Gastrocnemius medialis (tissue), 4 donors: ENCODE data around the gene MRGPRG. TPM values are rescaled to one million over a fixed set of nuclear protein-coding genes. Genes with fewer than 3 reads are reported as not detected.

Source experiments
- ATAC-seq, 2 donors: fragments of 150-250 bp; one replicate each; pipeline ENCODE4 v1.9.1; 2016
- DNase-seq, 2 donors: peaks; one replicate each; pipeline ENCODE4 v3.0.0-alpha.2; 2019
- H3K27ac ChIP-seq, 4 donors: fragments of 200-600 bp; sonication (generic); 1 replicate in 1 of 4; 2 replicates in 3 of 4; pipeline ENCODE4 v1.5.1; 2016 to 2018; ENCODE audit warnings: mild to moderate bottlenecking in 2 of 4, moderate library complexity in 1 of 4
- H3K27me3 ChIP-seq, 3 donors: fragments of 200-600 bp; sonication (generic) in 2 of 3; 1 replicate in 1 of 3; 2 replicates in 2 of 3; pipeline versions ENCODE4 v1.5.1 to v1.6.0; 2016 to 2019; ENCODE audit warnings: mild to moderate bottlenecking in 1 of 3, moderate library complexity in 1 of 3
- H3K36me3 ChIP-seq, 2 donors: fragments of 200-600 bp; sonication (generic) in 1 of 2; one replicate each; pipeline ENCODE4 v1.5.1; 2017 to 2018
- H3K4me1 ChIP-seq, 2 donors: fragments of 200-600 bp; sonication (generic) in 1 of 2; one replicate each; pipeline ENCODE4 v1.5.1; 2016 to 2017; ENCODE audit warnings: mild to moderate bottlenecking in 2 of 2
- H3K4me3 ChIP-seq, 4 donors: fragments of 200-600 bp; sonication (generic) in 3 of 4; 1 replicate in 1 of 4; 2 replicates in 3 of 4; pipeline ENCODE4 v1.5.1; 2016 to 2019; ENCODE audit warnings: mild to moderate bottlenecking in 2 of 4
- H3K9me3 ChIP-seq, 3 donors: fragments of 200-600 bp; sonication (generic) in 2 of 3; 1 replicate in 1 of 3; 2 replicates in 2 of 3; pipeline ENCODE4 v1.5.1; 2016 to 2019
- CTCF ChIP-seq, 5 experiments: fragments of 450-650 bp in 3 of 5; fragments of 200-600 bp in 2 of 5; sonication (generic) in 2 of 5; IDR thresholded peaks in 4 of 5; conservative IDR thresholded peaks in 1 of 5; 1 replicate in 4 of 5; 2 replicates in 1 of 5; pipeline ENCODE4 v1.5.1; 2016 to 2019; ENCODE audit warnings: antibody characterized with exemption in 5 of 5, mild to moderate bottlenecking in 3 of 5, moderate library complexity in 3 of 5
- POLR2A ChIP-seq, 2 donors: fragments of 450-650 bp; IDR thresholded peaks; one replicate each; pipeline ENCODE4 v1.6.1; 2017; ENCODE audit warnings: antibody characterized with exemption in 2 of 2, mild to moderate bottlenecking in 2 of 2, moderate library complexity in 2 of 2
- in situ Hi-C, 4 donors: fragments of 200-750 bp; cut with MboI; loops; one replicate each; pipeline versions ENCODE4 v1.15.0 to v1.8.0; 2017; ENCODE audit warnings: low sequenced_read_pairs in 4 of 4
- intact Hi-C: fragments of 100-400 bp; cut with DNase I; formaldehyde crosslinking; loops from one replicate; pipeline ENCODE4 v1.15.1; 2023; ENCODE audit warnings: low total_unique reads
- total RNA-seq, 4 donors: library from RNA; depleted of rRNA; stranded (reverse); fragments of >200 nt; gene quantifications; one replicate each; pipeline versions ENCODE4 v1.1.0 to v1.2.3, GENCODE V29; 2016

MRGPRG gene
- total RNA-seq, 4 donors from 2014 or later, result not detected

DNA sequence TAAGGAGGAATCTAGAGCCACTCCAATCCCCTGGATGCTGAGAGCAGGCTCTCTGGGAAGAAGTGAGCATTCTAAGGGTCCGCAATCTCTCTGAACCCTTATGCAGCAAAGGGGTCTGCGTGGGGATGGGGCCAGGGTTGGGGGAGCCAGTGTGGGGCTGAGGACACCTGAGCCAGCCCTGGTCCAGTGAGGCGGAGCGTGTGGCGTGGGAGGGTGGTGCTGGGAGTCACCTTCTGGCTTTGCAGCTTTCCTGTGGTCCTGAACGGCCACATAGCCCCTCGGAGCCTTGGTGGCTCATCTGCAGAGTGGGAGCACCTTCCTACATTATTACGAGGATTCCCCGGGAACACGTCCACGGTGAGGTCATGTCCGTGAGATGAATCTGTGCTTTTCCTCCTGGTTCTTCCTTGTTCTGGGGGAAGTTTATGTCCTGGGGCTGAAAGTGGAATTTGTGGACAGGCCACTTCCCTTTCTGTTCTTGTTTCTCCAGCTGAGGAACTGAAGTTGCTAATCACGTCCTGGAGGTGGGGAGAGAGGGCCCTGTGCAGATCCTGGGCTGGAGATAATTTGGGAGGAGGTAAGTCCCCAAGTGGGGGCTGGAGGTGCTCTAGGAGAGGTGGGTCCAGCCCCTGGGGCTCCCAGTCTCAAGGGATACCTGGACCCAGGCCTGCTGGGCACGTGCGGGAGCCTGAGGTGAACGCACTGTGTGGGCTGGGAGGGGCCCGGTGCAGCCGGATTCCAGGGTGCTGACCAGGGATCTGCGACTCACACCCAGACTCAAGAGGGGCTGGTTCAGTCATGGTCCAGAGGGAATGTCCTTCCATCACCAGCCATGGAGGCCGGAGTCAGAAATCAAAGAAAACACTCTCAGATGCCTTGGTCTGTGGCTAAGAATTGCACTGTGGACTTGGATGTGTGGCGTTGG is 7.5 kb upstream of the MRGPRG start:
- intact Hi-C loops (no loop called here), in situ Hi-C loops (loop anchor here in 1 of 4 donors (25.0 kb wide), 1 partner anchor 186 kb away; no protein-coding TSS in a partner anchor)
- H3K4me1 ChIP-seq, result no peaks in the 10 kb centered on the region
- no peak for ATAC-seq
- no peak overlapping the region for H3K4me3 ChIP-seq
- no peak overlapping the region for H3K27ac ChIP-seq
- no peak for DNase-seq
- H3K27me3 ChIP-seq, result peaks cover 17 to 40% (median 37%) of the 10 kb centered on the region in 3 donors
- TF ChIP-seq CTCF (IDR thresholded peaks at IDR 0.05 in 4 of 5, conservative IDR thresholded peaks at IDR 0.05 in 1 of 5) (no peak), POLR2A (IDR thresholded peaks at IDR 0.05) (no peak)
- no peaks in the 10 kb centered on the region for H3K36me3 ChIP-seq
- no peaks in the 10 kb centered on the region for H3K9me3 ChIP-seq

GRCh38 chr11:3225159-3225758 is 6.6 kb upstream of the MRGPRG start:
- Histone ChIP-seq H3K9me3 (no peaks in the 10 kb centered on the region), H3K27ac (no peak overlapping the region), H3K27me3 (peaks cover 17 to 41% (median 36%) of the 10 kb centered on the region in 3 donors), H3K36me3 (no peaks in the 10 kb centered on the region), H3K4me1 (no peaks in the 10 kb centered on the region), H3K4me3 (no peak overlapping the region)
- intact Hi-C loops, result no loop called here
- in situ Hi-C loops, result loop anchor here in 1 of 4 donors (25.0 kb wide), 1 partner anchor 187 kb away; no protein-coding TSS in a partner anchor
- no peak for DNase-seq
- TF ChIP-seq CTCF (IDR thresholded peaks at IDR 0.05 in 4 of 5, conservative IDR thresholded peaks at IDR 0.05 in 1 of 5) (no peak), POLR2A (IDR thresholded peaks at IDR 0.05) (no peak)
- no peak for ATAC-seq

DNA sequence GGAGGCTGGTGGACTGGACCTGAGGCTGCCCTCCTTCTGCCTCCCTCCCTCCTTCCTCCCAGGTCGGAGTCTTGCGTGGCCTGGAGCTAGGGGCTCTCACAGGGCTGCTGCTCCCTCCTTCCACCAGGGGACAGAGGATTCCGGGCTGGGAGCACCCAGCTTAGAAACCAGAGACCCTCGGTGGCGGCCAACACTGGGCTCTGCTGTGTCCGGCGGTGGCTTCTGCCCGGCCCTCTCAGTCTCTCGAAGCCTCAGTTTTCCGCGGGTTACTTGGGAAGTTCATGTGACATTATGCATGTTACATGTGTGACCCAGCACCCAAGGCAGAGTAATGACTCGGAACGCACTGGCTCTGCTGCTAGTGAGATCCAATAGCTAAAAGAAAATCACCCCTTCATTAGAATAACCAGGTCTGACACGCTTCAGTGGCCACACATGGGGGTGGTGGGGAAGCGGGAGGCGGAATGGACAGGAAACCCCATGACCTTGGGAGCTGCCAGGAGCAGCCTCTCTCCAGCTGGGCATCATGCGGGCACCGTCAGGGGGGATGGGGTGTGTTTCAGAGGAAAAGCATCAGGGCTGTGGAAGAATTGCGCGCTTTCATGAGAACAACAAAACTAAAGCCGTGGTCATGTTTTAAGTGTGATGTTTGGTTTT is 5.9 kb upstream of the MRGPRG start:
- intact Hi-C loops, result no loop called here
- DNase-seq, result no peak
- Histone ChIP-seq H3K27me3 (peaks cover 13 to 34% (median 34%) of the 10 kb centered on the region in 3 donors), H3K9me3 (no peaks in the 10 kb centered on the region), H3K4me1 (no peaks in the 10 kb centered on the region), H3K27ac (no peak overlapping the region), H3K36me3 (no peaks in the 10 kb centered on the region), H3K4me3 (no peak overlapping the region)
- no peak for TF ChIP-seq POLR2A (IDR thresholded peaks at IDR 0.05)
- no peak for TF ChIP-seq CTCF (IDR thresholded peaks at IDR 0.05 in 4 of 5, conservative IDR thresholded peaks at IDR 0.05 in 1 of 5)
- ATAC-seq, result no peak
- in situ Hi-C loops, result loop anchor here in 1 of 4 donors (25.0 kb wide), 1 partner anchor 188 kb away; no protein-coding TSS in a partner anchor

DNA sequence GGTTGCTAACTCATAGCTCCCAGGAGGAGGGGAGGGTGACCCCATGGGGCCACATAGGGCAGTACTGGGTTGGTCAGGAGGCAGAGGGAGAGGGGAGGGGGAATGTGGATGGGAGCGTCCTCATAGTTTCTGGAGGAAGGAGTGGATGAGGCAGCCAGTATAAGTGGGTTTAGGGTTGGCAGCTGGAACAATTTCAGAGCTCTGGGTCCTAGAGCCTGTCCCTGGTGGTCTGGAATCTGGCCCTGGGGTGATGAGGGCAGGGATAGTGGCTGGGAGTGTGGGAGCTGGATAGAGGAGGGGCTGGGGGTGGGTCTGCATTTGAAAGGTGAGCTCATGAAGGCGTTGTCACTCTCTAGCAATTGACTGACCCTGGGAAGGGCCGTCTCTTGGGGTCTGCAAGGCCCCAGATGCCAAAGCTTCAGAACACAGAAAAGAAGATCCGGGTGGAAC is 5.3 kb upstream of the MRGPRG start:
- no peak for DNase-seq
- Histone ChIP-seq H3K27ac (no peak overlapping the region), H3K4me3 (no peak overlapping the region), H3K27me3 (peaks cover 13 to 35% (median 31%) of the 10 kb centered on the region in 3 donors), H3K4me1 (no peaks in the 10 kb centered on the region), H3K36me3 (no peaks in the 10 kb centered on the region), H3K9me3 (no peaks in the 10 kb centered on the region)
- no peak for TF ChIP-seq CTCF (IDR thresholded peaks at IDR 0.05 in 4 of 5, conservative IDR thresholded peaks at IDR 0.05 in 1 of 5)
- TF ChIP-seq POLR2A (IDR thresholded peaks at IDR 0.05), result no peak
- in situ Hi-C loops, result no loop called here
- no peak for ATAC-seq
- intact Hi-C loops, result no loop called here
